Measurements from ENCODE around the gene ABHD12B.
A peak's percentile ranks its signal among the peaks of the same experiment; 100 is the strongest.

ABHD12B gene

GRCh38 chr14:50871914-50872732, at the start of gene ABHD12B:
Gene ABHD12B (plus strand): TSS chr14:50872053. CDS start chr14:50872175, 122 bp downstream.
- H3K27ac ChIP-seq (ENCODE audit: low read depth, low read length): no peak within 1 kb of the TSS
- H3K9me3 ChIP-seq (ENCODE audit: control insufficient read depth, insufficient read depth, low read depth, low read length): no peaks in the 10 kb centered on the region
- no peak within 1 kb of the TSS for H3K9ac ChIP-seq (ENCODE audit: low read length)
- peak within 1 kb of the TSS; percentile 53 for H3K4me3 ChIP-seq (ENCODE audit: low read depth, low read length)
- H3K36me3 ChIP-seq (ENCODE audit: control insufficient read depth, insufficient read depth, low read length): no peaks in the 10 kb centered on the region
- H3K27me3 ChIP-seq (ENCODE audit: control insufficient read depth, insufficient read depth, low read length): peaks cover 46% of the 10 kb centered on the region
- H3K4me1 ChIP-seq (ENCODE audit: control insufficient read depth, insufficient read depth, low read length): peaks cover 27% of the 10 kb centered on the region

- Histone ChIP-seq H3K9ac (ENCODE audit: low read length) (no peak overlapping the region), H3K4me3 (ENCODE audit: low read depth, low read length) (no peak overlapping the region), H3K36me3 (ENCODE audit: control insufficient read depth, insufficient read depth, low read length) (no peaks in the 10 kb centered on the region), H3K27me3 (ENCODE audit: control insufficient read depth, insufficient read depth, low read length) (peaks cover 59% of the 10 kb centered on the region), H3K9me3 (ENCODE audit: control insufficient read depth, insufficient read depth, low read depth, low read length) (no peaks in the 10 kb centered on the region), H3K4me1 (ENCODE audit: control insufficient read depth, insufficient read depth, low read length) (peaks cover 42% of the 10 kb centered on the region), H3K27ac (ENCODE audit: low read depth, low read length) (no peak overlapping the region)
Observed at GRCh38 chr14:50822501-50823042, 49.3 kb upstream of the ABHD12B start.

- no peaks in the 10 kb centered on the region for H3K36me3 ChIP-seq (ENCODE audit: control insufficient read depth, insufficient read depth, low read length)
- no peak overlapping the region for H3K27ac ChIP-seq (ENCODE audit: low read depth, low read length)
- H3K27me3 ChIP-seq (ENCODE audit: control insufficient read depth, insufficient read depth, low read length): peaks cover 65% of the 10 kb centered on the region
- H3K4me3 ChIP-seq (ENCODE audit: low read depth, low read length): no peak overlapping the region
- H3K4me1 ChIP-seq (ENCODE audit: control insufficient read depth, insufficient read depth, low read length): peaks cover 42% of the 10 kb centered on the region
- H3K9ac ChIP-seq (ENCODE audit: low read length): no peak overlapping the region
- H3K9me3 ChIP-seq (ENCODE audit: control insufficient read depth, insufficient read depth, low read depth, low read length): no peaks in the 10 kb centered on the region
Observed at GRCh38 chr14:50823051-50823761, 48.6 kb upstream of the ABHD12B start.

- H3K36me3 ChIP-seq (ENCODE audit: control insufficient read depth, insufficient read depth, low read length): no peaks in the 10 kb centered on the region
- no peak overlapping the region for H3K9ac ChIP-seq (ENCODE audit: low read length)
- no peaks in the 10 kb centered on the region for H3K9me3 ChIP-seq (ENCODE audit: control insufficient read depth, insufficient read depth, low read depth, low read length)
- peaks cover 73% of the 10 kb centered on the region for H3K27me3 ChIP-seq (ENCODE audit: control insufficient read depth, insufficient read depth, low read length)
- H3K4me1 ChIP-seq (ENCODE audit: control insufficient read depth, insufficient read depth, low read length): peaks cover 47% of the 10 kb centered on the region
- H3K4me3 ChIP-seq (ENCODE audit: low read depth, low read length): no peak overlapping the region
- H3K27ac ChIP-seq (ENCODE audit: low read depth, low read length): no peak overlapping the region
Observed at GRCh38 chr14:50823762-50824636, 47.9 kb upstream of the ABHD12B start.

- Histone ChIP-seq H3K9me3 (ENCODE audit: control insufficient read depth, insufficient read depth, low read depth, low read length) (no peaks in the 10 kb centered on the region), H3K4me3 (ENCODE audit: low read depth, low read length) (no peak overlapping the region), H3K36me3 (ENCODE audit: control insufficient read depth, insufficient read depth, low read length) (no peaks in the 10 kb centered on the region), H3K27ac (ENCODE audit: low read depth, low read length) (no peak overlapping the region), H3K9ac (ENCODE audit: low read length) (no peak overlapping the region), H3K27me3 (ENCODE audit: control insufficient read depth, insufficient read depth, low read length) (peaks cover 86% of the 10 kb centered on the region), H3K4me1 (ENCODE audit: control insufficient read depth, insufficient read depth, low read length) (peaks cover 52% of the 10 kb centered on the region)
Observed at GRCh38 chr14:50825307-50825706, 46.5 kb upstream of the ABHD12B start.

GRCh38 chr14:50826681-50827080, 45.2 kb upstream of the ABHD12B start:
- peaks cover 44% of the 10 kb centered on the region for H3K4me1 ChIP-seq (ENCODE audit: control insufficient read depth, insufficient read depth, low read length)
- H3K9ac ChIP-seq (ENCODE audit: low read length): no peak overlapping the region
- no peak overlapping the region for H3K27ac ChIP-seq (ENCODE audit: low read depth, low read length)
- no peaks in the 10 kb centered on the region for H3K9me3 ChIP-seq (ENCODE audit: control insufficient read depth, insufficient read depth, low read depth, low read length)
- no peaks in the 10 kb centered on the region for H3K36me3 ChIP-seq (ENCODE audit: control insufficient read depth, insufficient read depth, low read length)
- peaks cover 89% of the 10 kb centered on the region for H3K27me3 ChIP-seq (ENCODE audit: control insufficient read depth, insufficient read depth, low read length)
- no peak overlapping the region for H3K4me3 ChIP-seq (ENCODE audit: low read depth, low read length)

- Histone ChIP-seq H3K9me3 (ENCODE audit: control insufficient read depth, insufficient read depth, low read depth, low read length) (no peaks in the 10 kb centered on the region), H3K27me3 (ENCODE audit: control insufficient read depth, insufficient read depth, low read length) (peaks cover 86% of the 10 kb centered on the region), H3K4me1 (ENCODE audit: control insufficient read depth, insufficient read depth, low read length) (peaks cover 27% of the 10 kb centered on the region), H3K9ac (ENCODE audit: low read length) (no peak overlapping the region), H3K36me3 (ENCODE audit: control insufficient read depth, insufficient read depth, low read length) (no peaks in the 10 kb centered on the region), H3K27ac (ENCODE audit: low read depth, low read length) (no peak overlapping the region), H3K4me3 (ENCODE audit: low read depth, low read length) (peak overlapping the region; percentile 82; the same call in 1 of the 2 replicates)
Observed at GRCh38 chr14:50828721-50829488, 42.9 kb upstream of the ABHD12B start.

- Histone ChIP-seq H3K9me3 (ENCODE audit: control insufficient read depth, insufficient read depth, low read depth, low read length) (no peaks in the 10 kb centered on the region), H3K27me3 (ENCODE audit: control insufficient read depth, insufficient read depth, low read length) (peaks cover 86% of the 10 kb centered on the region), H3K27ac (ENCODE audit: low read depth, low read length) (no peak overlapping the region), H3K9ac (ENCODE audit: low read length) (peak overlapping the region; percentile 58), H3K36me3 (ENCODE audit: control insufficient read depth, insufficient read depth, low read length) (no peaks in the 10 kb centered on the region), H3K4me3 (ENCODE audit: low read depth, low read length) (peak overlapping the region; percentile 82), H3K4me1 (ENCODE audit: control insufficient read depth, insufficient read depth, low read length) (peaks cover 20% of the 10 kb centered on the region)
Observed at GRCh38 chr14:50829489-50830043, 42.3 kb upstream of the ABHD12B start.

GRCh38 chr14:50830044-50830931, 41.6 kb upstream of the ABHD12B start:
- Histone ChIP-seq H3K9me3 (ENCODE audit: control insufficient read depth, insufficient read depth, low read depth, low read length) (no peaks in the 10 kb centered on the region), H3K27me3 (ENCODE audit: control insufficient read depth, insufficient read depth, low read length) (peaks cover 86% of the 10 kb centered on the region), H3K27ac (ENCODE audit: low read depth, low read length) (no peak overlapping the region), H3K9ac (ENCODE audit: low read length) (peak overlapping the region; percentile 79), H3K4me1 (ENCODE audit: control insufficient read depth, insufficient read depth, low read length) (peaks cover 17% of the 10 kb centered on the region), H3K36me3 (ENCODE audit: control insufficient read depth, insufficient read depth, low read length) (no peaks in the 10 kb centered on the region), H3K4me3 (ENCODE audit: low read depth, low read length) (peak overlapping the region; percentile 82)

Measured in HUES6 (cell line).